Stimulated activated CD8-positive, alpha-beta memory T cell treated with anti-CD3 and anti-CD28 coated beads, Interleukin-15, amount 100 ng/mL, for 1 hour (primary cell): ENCODE results near the gene CACNA2D3.

Experiments
- DNase-seq: peaks from one replicate; pipeline ENCODE4 v3.0.0-alpha.2; 2020; ENCODE audit warnings: low read depth

CACNA2D3 gene

DNA sequence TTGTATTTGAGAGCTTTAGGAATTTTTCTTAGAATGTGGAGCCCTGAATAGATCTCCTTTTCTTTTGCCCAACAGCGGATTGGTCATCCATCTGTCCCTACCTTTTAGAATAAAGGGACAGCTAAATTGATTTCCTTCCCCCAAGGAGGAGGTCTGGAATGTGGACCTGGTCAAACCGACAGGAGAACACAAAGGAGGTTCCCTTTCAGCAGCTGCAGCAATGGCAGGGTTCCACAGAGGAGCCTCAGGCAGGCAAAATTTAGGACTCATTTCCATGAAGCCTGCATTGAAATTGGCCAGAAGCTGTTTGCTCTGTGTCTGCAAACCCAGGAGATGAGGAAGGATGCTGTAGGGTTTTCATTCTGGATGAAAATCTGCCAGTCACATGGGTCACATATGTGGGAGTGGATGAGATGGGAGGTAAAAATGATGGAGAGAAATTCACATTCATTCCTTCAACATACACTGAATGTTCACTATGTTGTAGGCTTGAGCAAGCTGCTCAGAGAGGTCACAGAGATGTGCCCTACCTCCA, 728.2 kb downstream of the CACNA2D3 start:
- no peak for DNase-seq

DNA sequence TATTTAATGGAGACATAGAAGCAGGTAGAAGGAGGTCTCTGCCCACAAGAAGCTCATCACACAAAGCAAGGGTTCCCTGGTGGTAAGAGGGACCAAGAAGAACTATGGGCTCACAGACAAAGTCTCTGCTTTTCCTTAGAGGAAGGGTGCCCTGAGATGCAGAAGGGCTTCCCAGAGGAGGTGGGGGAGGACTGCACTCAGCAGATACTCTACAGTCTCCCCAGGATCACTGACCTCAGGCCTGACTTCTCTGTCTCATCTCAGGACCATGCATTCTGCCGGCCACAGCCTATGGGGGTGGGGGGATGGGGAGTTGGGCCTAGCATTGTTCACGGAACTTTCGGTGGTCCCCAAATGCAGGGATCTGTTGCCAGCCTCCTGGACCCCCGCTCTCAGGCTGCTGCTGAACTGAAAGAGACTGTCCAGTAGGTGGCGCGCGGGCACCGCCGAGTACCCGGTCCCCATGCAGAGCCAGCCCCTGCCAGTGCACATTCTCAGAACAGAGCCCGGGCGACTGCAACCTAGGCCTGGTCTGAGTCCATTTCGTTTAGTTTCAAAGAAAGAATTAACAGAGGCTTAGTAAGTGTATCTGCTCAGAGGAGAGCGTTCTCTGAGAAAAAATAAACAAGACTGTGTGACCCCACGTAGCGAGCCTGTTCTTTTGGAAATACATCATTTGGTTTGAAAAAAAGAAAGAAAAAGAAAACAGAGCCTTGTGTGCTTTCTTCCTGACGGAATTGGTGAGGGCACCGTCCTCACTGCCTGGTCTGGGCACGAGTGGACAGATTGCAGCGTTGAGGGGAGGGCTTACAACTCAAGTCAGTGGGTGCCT, 731.4 kb downstream of the CACNA2D3 start:
- DNase-seq: no peak

DNA sequence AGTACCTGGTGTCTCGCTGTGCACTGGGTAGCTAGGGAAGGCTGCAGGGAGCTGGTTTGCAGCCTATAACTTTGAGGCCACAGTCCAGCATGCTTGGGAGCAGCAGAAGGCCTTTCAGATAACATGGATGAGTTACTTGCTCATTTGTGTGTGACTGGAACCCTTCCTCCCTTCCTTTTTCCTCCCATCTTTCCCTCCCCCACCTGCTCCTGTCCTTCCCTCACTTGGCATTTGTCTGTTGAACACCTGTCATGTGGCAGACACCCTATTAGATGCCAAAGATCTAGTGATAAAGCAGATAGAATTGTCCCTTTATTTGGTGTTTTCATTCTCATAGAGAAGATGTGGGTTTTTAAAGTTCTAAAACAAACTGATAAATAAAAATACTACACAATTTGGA, 733.9 kb downstream of the CACNA2D3 start:
- no peak for DNase-seq

DNA sequence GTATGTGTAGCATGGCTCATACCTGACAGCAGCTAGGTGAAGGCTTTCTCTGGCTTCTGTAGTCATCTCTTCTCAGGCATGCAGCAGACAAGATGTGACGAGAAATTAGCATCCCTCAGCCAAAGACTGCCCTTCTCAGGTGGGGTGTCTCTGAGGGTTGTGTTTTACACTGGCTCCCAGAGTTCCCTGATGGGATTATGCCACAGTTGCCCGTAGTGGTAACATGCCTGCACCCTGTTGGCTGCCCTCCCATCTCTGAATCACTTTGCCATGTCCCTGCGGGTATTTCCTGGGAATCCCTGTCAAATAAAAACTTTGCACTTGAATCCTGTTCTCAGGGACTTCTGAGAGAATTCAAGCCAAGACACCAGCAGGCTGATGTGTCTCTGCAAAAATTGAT, 735.0 kb downstream of the CACNA2D3 start:
- DNase-seq: no peak

DNA sequence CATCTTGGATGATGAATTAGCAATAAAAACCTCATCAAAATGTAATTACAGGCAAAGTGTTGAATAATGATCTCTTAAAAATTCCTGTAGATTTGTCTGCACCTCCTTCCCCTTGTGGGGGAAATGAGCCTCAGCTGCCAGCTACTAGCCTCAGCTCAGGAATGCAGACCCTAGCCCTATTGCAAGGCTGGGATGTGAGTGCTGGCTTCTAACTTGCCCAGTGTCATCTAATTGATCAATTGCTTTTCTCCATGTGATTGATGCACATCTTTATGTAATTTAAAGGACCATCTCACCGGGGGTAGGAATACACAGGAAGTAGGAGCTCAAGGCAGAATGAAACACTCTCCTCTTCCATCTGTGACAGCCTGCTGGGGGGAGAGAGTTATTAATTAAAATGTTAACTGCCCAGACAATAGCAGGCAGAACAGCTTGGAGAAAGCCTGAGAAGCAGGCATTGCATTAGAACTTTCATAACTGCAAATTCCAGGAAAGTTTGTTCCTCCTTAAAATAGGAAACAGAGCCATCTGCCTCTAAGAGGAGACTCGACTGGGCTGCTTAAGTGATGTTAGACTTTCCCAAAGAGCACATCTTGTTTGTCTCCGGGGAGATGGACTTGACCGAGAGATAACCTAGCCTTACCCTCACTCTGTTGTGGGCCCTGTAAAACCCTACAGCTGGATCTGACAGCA, 735.9 kb downstream of the CACNA2D3 start:
- DNase-seq: no peak

DNA sequence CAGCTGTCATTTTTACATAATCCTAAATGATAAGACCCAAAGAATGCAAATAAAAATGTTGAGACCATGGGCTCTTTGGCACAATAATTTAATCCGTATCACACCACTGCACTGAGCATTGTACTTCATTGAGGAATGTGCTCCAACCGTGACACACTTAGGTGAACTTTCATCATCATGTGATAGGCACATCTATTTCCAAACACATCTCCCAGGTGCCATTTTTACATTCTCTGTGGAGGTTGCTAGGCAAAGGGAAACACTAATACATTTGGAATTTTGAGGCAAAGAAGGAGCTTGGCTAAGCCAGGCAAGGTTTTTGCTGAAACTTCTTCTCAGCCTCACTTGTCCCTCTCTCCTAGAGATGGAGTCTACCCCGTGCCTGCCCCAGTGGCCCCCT, 736.8 kb downstream of the CACNA2D3 start:
- DNase-seq: no peak

DNA sequence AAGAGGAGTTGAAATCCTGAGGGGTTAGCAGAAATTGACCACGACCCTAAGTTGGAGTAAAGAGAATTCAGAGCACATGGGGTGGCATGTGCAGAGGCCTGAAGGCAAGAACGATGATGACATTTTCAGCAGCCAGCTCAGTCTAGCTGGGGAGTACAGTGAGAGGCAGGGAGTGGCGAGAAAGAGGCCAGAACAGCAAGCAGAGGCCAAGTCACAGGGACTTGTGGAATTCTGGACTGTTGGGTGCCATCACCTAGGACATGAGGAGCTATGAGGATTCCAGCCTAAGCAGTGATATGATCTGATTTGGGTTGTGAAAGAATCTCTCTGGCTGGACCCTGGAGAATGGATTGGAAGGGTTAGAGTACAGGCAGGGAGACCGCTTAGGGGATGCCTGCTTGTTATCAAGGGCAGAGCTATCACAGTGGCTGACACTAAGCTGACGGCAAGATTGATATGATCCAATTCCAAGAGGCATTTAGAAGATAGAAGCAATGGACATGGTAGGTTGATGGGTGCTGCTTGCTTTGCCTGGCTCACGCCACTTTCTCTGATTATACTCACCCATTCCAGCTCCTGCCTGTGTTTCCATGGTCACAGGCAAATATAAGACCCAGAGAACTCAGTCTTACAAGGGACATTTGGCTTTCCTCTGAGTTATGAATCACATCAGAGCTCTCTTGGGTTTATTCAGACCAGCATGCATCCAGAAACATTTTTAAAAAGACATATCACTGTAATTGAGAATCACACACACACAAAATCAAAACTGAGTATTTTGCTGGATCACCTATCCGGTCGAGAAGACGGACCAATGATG, 739.1 kb downstream of the CACNA2D3 start:
- no peak for DNase-seq

DNA sequence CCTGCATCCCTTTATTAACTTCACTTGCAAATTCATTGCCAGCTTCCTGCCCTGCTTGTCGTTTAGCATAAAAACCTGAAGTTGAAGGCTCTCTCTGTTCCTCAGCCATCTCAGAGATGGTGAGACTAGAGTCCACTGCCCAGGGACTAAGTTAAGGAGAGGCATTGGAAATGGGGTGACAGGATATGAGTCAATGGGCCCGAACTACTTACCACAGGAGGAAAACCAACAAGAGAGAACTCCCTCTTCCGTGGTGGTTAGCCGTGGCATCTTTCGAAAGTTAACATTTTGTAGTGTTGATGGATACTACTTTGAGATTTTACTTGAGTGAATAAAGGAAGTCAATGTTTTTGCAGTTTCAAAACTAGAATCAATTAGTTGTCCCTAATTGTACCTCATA, 740.2 kb downstream of the CACNA2D3 start:
- no peak for DNase-seq

DNA sequence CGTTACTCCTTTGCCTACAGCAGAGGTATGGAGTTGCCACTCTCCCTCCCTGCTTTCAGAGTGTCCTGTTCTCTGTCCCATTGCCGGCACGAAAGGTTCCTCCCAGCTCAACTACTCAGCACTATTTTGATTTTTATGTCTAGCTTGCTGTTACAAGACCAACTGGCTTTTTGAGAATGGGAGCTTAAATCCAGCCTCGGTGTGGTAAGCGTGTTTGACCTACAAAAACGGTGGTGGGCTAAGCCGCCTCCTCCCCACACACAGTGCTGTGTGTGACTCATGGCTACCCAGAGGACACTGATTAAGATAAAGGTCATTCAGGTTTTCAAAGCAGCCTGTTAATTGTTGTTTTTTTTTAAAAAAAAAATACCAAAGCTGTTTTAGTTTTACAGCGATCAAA, 741.0 kb downstream of the CACNA2D3 start:
- no peak for DNase-seq

DNA sequence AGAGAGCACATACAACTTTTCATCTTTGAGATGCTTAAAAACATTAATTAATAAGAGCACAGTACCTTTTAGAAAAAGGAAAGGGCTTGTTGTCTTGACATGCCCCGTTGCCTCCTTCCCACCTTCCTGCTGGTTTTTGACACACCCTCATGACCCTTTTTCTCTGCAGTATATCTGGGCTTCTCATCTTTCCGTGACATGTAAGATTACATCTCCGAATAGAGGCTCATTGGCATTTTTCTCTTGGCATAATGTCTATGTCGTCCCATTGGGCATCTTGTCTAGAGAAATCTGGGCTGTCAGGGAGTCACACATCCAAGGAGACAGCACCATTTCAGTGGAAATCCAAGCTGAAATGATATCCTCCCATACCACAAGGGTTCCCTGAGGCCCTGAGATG, 741.4 kb downstream of the CACNA2D3 start:
- DNase-seq: no peak

DNA sequence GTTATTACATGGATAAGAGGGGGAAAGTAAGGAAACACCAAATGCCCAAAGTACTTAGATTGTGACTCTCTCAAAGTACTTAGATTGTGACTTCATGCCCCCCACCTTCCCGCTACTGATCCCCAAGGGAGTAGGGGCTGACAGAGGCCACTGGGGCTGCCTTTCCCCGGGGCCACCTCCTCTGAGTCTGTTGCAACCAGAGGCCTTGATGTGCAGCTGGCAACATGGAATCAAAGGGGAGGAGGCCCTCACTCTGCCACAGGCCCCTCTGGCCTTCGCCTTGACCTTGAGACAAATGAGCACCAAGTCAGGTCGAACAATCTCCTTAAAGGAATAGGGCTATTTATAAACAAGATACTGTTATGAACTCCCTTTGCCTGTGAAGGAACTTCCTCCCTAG, 743.0 kb downstream of the CACNA2D3 start:
- no peak for DNase-seq

DNA sequence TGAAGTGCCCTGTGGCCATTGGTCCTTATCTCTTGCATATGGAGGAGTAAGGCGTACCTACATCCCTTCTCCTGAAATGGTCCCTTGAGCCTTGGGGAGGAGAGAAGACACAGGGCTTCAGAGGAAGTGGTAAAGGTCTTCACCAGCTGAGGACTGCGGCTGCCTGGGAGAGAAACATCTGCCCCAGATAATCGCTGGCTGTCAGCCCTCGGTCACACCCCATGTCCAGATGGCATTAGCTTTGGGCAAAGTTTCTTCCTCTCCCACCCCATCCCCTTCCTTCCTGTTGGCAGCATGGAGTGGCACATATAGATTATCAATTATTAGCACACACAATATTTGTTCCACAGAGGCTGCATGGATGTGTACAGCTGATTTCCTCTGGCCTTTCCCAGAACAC, 743.9 kb downstream of the CACNA2D3 start:
- no peak for DNase-seq

DNA sequence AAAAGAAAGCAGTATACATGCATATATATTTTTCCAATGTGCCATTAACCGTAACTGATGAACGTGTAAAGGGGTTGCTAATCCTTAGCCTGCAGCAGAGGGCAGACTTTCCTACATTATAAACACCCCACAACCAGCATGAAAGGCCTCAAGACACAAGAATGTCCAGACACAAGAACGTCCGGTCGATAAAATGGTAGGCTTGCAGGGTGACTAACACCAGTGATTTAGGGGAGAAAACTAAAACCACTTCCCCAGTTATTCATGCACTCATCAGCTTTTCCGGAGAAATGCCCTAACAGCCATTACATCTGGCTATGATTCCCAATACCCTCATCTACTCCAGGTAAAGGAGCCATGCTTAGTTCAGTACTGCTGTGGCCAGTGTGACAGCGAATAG, 748.1 kb downstream of the CACNA2D3 start:
- DNase-seq: no peak

DNA sequence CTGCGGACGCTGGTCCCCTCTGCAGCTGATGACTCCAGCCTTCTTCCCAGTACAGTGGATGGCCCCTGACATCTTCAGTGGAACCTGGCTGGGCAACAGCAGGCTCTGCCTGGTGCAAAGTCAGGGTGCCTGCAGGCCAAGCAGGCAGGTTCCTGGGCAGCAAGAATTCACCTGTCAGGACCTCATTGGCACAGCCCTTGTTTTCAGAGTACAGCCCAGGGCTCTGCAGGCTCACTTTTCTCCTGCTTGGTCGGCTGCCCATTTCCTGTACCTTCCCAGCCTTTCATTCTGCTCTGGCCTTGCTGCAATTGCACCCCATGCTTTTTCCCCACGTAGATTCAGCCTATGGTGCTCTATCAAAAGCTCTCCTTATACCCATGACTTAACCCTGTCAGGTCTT, 749.5 kb downstream of the CACNA2D3 start:
- DNase-seq: no peak

DNA sequence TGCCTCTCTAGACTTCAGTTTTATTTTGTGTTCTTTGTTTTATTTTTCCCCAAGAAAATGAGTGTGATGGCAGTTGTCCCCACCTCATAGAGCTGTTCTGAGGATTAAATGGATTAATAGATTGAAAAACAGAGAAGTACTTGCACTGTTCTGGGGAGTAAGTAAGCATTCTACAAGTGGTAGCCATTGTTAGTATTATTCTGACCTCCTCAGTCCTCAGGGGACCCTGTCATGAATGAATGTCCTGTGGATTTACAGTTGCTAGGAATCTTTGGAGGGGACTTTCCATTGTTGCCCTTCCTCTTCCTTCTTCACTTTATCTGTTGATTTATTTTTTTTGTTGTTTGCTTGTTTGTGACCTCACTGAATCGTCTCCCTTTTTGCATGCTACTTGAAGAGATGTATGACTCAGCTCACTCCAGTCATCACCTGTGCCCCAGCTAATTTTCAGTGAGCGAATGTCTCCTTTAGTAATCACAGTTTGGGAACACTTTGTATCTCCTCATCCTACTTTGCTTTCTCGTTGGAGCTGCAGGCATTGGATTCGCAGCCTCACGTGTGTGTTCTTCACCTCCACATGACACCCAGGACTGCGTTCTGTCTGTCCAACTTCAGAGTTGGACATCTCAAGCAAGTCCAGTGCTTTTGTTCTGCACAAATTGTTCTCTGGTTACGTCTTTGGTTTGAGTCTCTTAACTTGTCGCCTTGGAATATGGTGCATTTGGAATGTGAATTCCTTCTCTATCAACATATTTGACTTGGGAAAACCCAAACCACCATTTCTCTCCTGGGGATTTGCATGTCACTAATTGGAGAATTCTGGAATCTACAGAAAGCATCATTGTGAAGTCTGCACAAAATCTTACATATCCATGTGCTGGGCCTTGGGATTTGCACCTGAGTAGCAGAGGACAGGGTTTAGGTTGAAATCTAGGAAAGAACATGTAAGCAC, 751.0 kb downstream of the CACNA2D3 start:
- no peak for DNase-seq

DNA sequence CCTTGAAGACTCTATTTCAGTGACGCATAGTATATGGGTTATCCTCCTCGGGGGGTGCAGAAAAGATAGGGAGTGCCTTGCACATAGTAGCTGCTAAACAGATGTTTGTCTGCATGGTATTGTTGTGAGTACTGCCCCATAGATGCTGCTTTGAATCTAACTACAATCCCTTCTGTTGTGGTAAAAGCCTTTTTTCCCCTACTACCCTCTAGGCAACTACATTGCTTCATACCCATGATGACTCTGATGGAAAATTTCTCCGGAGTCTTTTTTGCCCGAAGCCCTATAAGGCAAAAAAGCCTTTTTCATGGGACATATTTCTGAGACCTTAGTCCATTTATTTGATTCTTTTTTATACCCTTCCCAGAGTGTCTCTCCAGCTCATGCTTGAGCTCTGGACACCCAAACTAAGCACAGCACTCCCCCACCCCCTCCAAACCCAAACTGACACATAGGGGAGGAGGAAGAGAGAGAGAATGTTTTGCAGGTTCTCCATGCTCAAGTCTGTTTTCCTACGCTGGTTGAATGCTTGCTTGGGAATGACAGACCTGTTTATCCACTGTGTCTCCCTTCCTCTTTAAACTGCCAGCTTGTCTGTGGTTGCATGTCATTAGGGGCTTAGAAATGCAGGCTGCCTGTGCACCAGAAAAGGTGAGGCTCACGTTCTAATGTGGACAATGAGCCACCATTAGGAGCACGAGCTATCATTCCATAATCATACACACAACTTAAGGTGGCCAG, 752.6 kb downstream of the CACNA2D3 start:
- no peak for DNase-seq

DNA sequence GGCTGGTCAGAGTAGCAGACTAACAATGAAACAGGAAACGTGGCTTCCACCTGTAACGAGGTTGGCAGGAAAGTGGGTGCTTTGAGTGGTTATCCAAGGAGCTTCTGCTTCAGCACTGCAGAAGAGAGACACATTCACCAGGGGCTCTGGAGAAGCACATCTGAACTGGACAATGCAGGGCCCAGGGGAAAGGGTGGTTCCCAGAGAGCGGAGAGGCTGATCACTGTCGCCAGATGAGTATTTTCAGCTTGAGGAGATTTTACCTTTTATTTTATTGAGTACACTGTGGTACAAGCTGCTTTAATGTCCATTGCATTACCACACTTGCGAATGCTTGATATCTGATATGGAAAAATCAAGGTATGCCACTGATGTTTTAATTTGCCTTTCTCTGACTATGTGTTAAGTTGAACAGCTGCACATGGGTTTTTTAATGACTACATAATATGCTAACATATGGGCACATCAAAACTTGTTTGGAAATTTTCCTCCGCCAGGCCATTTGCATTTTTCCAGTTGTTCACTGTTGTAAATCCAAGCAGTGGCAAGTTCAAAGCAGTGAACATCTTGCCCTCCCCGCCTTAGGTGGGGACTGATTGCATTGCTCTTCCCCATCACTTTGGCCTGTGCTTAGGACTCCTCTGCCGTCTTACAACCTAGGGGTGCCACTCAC, 753.4 kb downstream of the CACNA2D3 start:
- DNase-seq: no peak

DNA sequence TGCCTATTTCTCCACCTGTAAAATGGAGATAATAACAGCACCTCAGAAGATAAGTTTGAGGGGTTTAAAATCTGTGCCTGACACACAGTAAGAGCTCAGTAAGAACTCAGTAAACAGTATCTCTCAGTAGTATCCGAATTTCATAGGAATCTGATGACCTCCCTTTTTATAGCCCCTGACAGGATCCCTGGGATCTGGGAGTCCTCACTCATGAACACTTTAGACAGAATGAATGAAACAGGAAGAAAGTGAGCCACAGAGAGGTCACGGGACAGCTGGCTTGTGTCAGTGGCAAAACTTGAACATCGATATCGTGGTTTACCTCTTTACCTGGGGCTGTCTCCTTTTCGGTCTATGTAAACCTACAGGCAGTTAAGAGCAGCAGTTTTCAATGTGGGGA, 754.3 kb downstream of the CACNA2D3 start:
- no peak for DNase-seq

DNA sequence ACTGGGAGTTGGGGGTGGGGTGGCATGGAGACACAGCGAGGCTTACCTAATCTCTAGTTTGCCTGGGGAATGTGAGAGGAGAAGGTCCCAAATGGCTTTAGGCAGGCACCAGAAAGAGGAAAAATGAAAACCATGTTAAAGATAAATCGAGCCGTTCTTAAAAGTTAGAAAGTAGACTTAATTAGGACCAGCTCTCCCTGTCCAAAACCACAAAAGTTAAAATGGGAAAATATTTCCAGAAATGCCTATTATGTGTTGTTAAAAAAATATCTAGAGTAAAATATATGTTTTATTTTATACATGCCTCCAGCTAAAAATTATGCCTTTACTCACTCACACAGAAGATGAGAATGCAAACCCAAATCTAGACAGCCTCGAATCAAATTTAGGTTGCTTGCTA, 755.4 kb downstream of the CACNA2D3 start:
- no peak for DNase-seq

DNA sequence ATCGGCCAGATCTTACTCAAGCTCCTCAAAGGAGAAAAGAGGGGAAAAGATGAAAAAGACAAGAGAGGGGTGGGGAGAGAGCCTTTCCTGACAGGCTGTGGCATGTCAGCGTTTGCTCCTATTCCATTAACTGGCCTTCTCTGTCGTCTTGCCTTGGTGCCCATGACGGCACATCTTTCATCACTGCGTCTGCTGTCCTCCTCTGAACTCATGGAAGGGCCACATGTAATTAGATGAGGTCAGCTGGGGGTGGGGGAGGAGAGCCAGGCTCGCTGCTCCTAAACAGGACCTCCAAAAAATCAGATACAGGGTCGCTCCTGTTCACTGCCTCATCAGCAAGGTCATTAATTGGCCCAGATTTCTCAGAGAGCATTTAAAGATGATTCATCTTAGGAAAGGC, 755.8 kb downstream of the CACNA2D3 start:
- DNase-seq: no peak
